Thyroid gland (tissue), 4 donors: ENCODE data around the gene RETN. TPM values are rescaled to one million over a fixed set of nuclear protein-coding genes. Genes with fewer than 3 reads are reported as not detected.
A peak's percentile ranks its signal among the peaks of the same experiment; 100 is the strongest.

Source experiments
- DNase-seq, 2 donors: peaks; one replicate each; pipeline ENCODE4 v3.0.0-alpha.2; 2019
- H3K27ac ChIP-seq, 3 donors: fragments of 200-600 bp; sonication (generic); 1 replicate in 2 of 3; 2 replicates in 1 of 3; pipeline ENCODE4 v1.5.1; 2016 to 2019; ENCODE audit warnings: mild to moderate bottlenecking in 1 of 3, moderate library complexity in 1 of 3
- H3K27me3 ChIP-seq: fragments of 200-600 bp; sonication (generic); one replicate; pipeline ENCODE4 v1.5.1; 2019
- H3K36me3 ChIP-seq, 2 donors: fragments of 200-600 bp; sonication (generic); one replicate each; pipeline ENCODE4 v1.5.1; 2016 to 2019
- H3K4me1 ChIP-seq, 2 donors: fragments of 200-600 bp; sonication (generic); one replicate each; pipeline ENCODE4 v1.5.1; 2017 to 2019
- H3K4me3 ChIP-seq, 3 donors: fragments of 200-600 bp; sonication (generic); replicated peaks in 1 of 3; 1 replicate in 2 of 3; 2 replicates in 1 of 3; pipeline ENCODE4 v1.5.1; 2016; ENCODE audit warnings: mild to moderate bottlenecking in 1 of 3
- H3K9me3 ChIP-seq: fragments of 200-600 bp; sonication (generic); one replicate; pipeline ENCODE4 v1.5.1; 2017
- CTCF ChIP-seq, 6 experiments: fragments of 200-600 bp in 3 of 6; fragments of 450-650 bp in 3 of 6; sonication (generic) in 3 of 6; IDR thresholded peaks; one replicate each; pipeline ENCODE4 v1.5.1; 2016 to 2019; ENCODE audit warnings: antibody characterized with exemption in 6 of 6, mild to moderate bottlenecking in 2 of 6, inconsistent platforms in 1 of 6, moderate library complexity in 1 of 6
- POLR2A ChIP-seq, 2 donors: fragments of 450-650 bp; IDR thresholded peaks; one replicate each; pipeline ENCODE4 v1.6.1; 2017; ENCODE audit warnings: antibody characterized with exemption in 2 of 2, mild to moderate bottlenecking in 2 of 2, moderate library complexity in 1 of 2
- WGBS, 2 donors: methylation state at CpG; one replicate each; pipeline ENCODE4 v1.1.5; 2017; 5-methylcytosine and 5-hydroxymethylcytosine counted together
- intact Hi-C: fragments of 100-400 bp; cut with DNase I; formaldehyde crosslinking; loops from one replicate; pipeline ENCODE4 v1.15.1; 2023
- total RNA-seq, 4 donors: library from RNA; depleted of rRNA; stranded (reverse); fragments of >200 nt; gene quantifications; one replicate each; pipeline ENCODE4 v1.2.3, GENCODE V29; 2016

The RETN gene
- total RNA-seq, 4 donors from 2014 or later, result not detected

GRCh38 chr19:7633698-7634097, 35.2 kb upstream of the RETN start, which contains the start of gene PCP2:
TSS of gene PCP2 (minus strand) at chr19:7633719. CDS start at chr19:7633457, 262 bp downstream.
- no peak within 1 kb of the TSS for H3K4me3 ChIP-seq
- H3K27me3 ChIP-seq, result no peaks in the 10 kb centered on the region
- 50% methylated on average over 2 of the region's 2 CpGs for WGBS, 2 donors
- intact Hi-C loops, result no loop called here
- no peak within 1 kb of the TSS for H3K27ac ChIP-seq
- TF ChIP-seq CTCF (IDR thresholded peaks at IDR 0.05) (no peak), POLR2A (IDR thresholded peaks at IDR 0.05) (no peak)
- H3K36me3 ChIP-seq, result no peaks in the 10 kb centered on the region
- no peaks in the 10 kb centered on the region for H3K9me3 ChIP-seq
- peaks cover 15 to 31% of the 10 kb centered on the region in 2 donors for H3K4me1 ChIP-seq
- no peak for DNase-seq

GRCh38 chr19:7635670-7636069, 33.2 kb upstream of the RETN start:
- DNase-seq, result no peak
- Histone ChIP-seq H3K27ac (no peak overlapping the region), H3K27me3 (no peaks in the 10 kb centered on the region)

GRCh38 chr19:7636317-7636690, 32.5 kb upstream of the RETN start:
- intact Hi-C loops, result loop anchor here (5.0 kb wide), 1 partner anchor 46 kb away; the partner anchor contains the start of gene TRAPPC5
- Histone ChIP-seq H3K27me3 (no peaks in the 10 kb centered on the region), H3K36me3 (no peaks in the 10 kb centered on the region), H3K27ac (peak overlapping the region in 2 of 3 donors; percentile 18 to 58), H3K4me1 (peaks cover 4 to 15% of the 10 kb centered on the region in 2 donors), H3K4me3 (peak overlapping the region in 1 of 3 donors; percentile 48), H3K9me3 (no peaks in the 10 kb centered on the region)
- WGBS, 2 donors, result 72 to 82% methylated on average over 8 to 16 of the region's 16 CpGs
- TF ChIP-seq POLR2A (IDR thresholded peaks at IDR 0.05), result no peak
- TF ChIP-seq CTCF (IDR thresholded peaks at IDR 0.05), result no peak
- DNase-seq, result no peak

More at GRCh38 chr19:7635670-7636069, 33.2 kb upstream of the RETN start:
- H3K4me3 ChIP-seq, result no peak overlapping the region
- peaks cover 6 to 22% of the 10 kb centered on the region in 2 donors for H3K4me1 ChIP-seq
- H3K9me3 ChIP-seq, result no peaks in the 10 kb centered on the region
- WGBS, 2 donors, result 53 to 57% methylated on average over 6 of the region's 6 CpGs
- intact Hi-C loops, result loop anchor here (5.0 kb wide), 1 partner anchor 47 kb away; the partner anchor contains the start of gene TRAPPC5
- no peaks in the 10 kb centered on the region for H3K36me3 ChIP-seq
- no peak for TF ChIP-seq POLR2A (IDR thresholded peaks at IDR 0.05)
- TF ChIP-seq CTCF (IDR thresholded peaks at IDR 0.05), result no peak

- Histone ChIP-seq H3K4me3 (peak within 1 kb of the TSS; percentile 33 to 73 (median 48)), H3K9me3 (no peaks in the 10 kb centered on the region), H3K27ac (peak within 1 kb of the TSS; percentile 42 to 78 (median 58)), H3K4me1 (peaks cover 4 to 15% of the 10 kb centered on the region in 2 donors), H3K27me3 (no peaks in the 10 kb centered on the region), H3K36me3 (no peaks in the 10 kb centered on the region)
- intact Hi-C loops, result loop anchor here (5.0 kb wide), 1 partner anchor 45 kb away; the partner anchor contains the start of gene TRAPPC5
- 6 to 50% methylated on average over 4 to 25 of the region's 61 CpGs for WGBS, 2 donors
- TF ChIP-seq CTCF (IDR thresholded peaks at IDR 0.05) (peak in 3 of 6 experiments; percentile 33 to 57 (median 34)), POLR2A (IDR thresholded peaks at IDR 0.05) (peak in 1 of 2 donors; percentile 64)
- peak; percentile 84 to 85 for DNase-seq
Observed at GRCh38 chr19:7636691-7637373, 32.0 kb upstream of the RETN start, which contains the start of gene STXBP2. TSS of gene STXBP2 (plus strand) at chr19:7637110. CDS start at chr19:7637150, 40 bp downstream.
